Glomerular endothelial cell (primary cell): Measurements from ENCODE around the gene CHRD. TPM values are rescaled to one million over a fixed set of nuclear protein-coding genes. Genes with fewer than 3 reads are reported as not detected.

Experiments used
- DNase-seq: peaks from one replicate; pipeline ENCODE4 v3.0.0-alpha.2; 2011; ENCODE audit warnings: low read depth, low spot score; ENCODE audit errors: extremely low read depth
- total RNA-seq: library from RNA; depleted of rRNA; stranded (reverse); fragments of >200 nt; gene quantifications from 2 replicates; pipeline ENCODE4 v1.2.3, GENCODE V29; 2015

The CHRD gene
- total RNA-seq, 1 donor from 2014 or later: 1.9 TPM

- no peak for DNase-seq
Measured at GRCh38 chr3:184346480-184347190, 33.2 kb upstream of the CHRD start.

GRCh38 chr3:184347321-184348056 is 32.4 kb upstream of the CHRD start:
- DNase-seq: no peak

- no peak for DNase-seq
Measured at GRCh38 chr3:184348057-184348382, 31.8 kb upstream of the CHRD start.

GRCh38 chr3:184349563-184350470 is 30.0 kb upstream of the CHRD start:
- DNase-seq: no peak

- DNase-seq: no peak
Measured at GRCh38 chr3:184350618-184351017, 29.2 kb upstream of the CHRD start.

- no peak for DNase-seq
Measured at GRCh38 chr3:184351511-184352148, 28.2 kb upstream of the CHRD start.

- DNase-seq: no peak
Measured at GRCh38 chr3:184352149-184352785, 27.6 kb upstream of the CHRD start.

- DNase-seq: no peak
Measured at GRCh38 chr3:184352897-184353545, 26.8 kb upstream of the CHRD start.

- no peak for DNase-seq
Measured at GRCh38 chr3:184353546-184353941, 26.3 kb upstream of the CHRD start.

- DNase-seq: no peak
Measured at GRCh38 chr3:184354121-184354728, 25.6 kb upstream of the CHRD start.

- DNase-seq: no peak
Measured at GRCh38 chr3:184354754-184355153, 25.1 kb upstream of the CHRD start.

- DNase-seq: no peak
Measured at GRCh38 chr3:184355261-184356040, 24.4 kb upstream of the CHRD start.

- no peak for DNase-seq
Measured at GRCh38 chr3:184357248-184358123, 22.4 kb upstream of the CHRD start.

- no peak for DNase-seq
Measured at GRCh38 chr3:184358124-184358767, 21.6 kb upstream of the CHRD start.

- no peak for DNase-seq
Measured at GRCh38 chr3:184358921-184359350, 20.9 kb upstream of the CHRD start.

GRCh38 chr3:184359610-184360009 is 20.2 kb upstream of the CHRD start:
- no peak for DNase-seq
